CD4-positive, alpha-beta T cell treated with Interferon alpha-2 for 1 hour (primary cell): ENCODE data around the gene FCER1G.
A peak's percentile ranks its signal among the peaks of the same experiment; 100 is the strongest.

Experiments
- DNase-seq, 2 donors: peaks; one replicate each; pipeline ENCODE4 v3.0.0-alpha.2; 2020 to 2022

FCER1G gene

DNA sequence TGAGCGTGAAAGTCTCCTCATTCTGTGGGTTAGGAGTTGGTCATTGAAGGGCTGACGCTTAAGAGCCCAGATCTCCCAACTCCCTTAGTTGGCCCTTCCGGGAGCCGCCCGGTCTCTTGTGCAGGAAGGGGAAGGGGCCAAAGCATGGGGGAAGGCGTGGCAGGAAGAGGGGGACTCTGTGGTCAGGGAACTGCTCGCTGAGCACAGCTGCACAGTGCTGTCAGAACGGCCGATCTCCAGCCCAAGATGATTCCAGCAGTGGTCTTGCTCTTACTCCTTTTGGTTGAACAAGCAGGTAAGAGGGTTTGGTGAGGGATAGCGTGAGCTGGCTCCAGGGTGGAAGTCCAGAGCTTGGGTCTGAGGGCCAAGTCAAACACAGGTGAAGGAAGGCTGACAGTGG lies at the start of gene FCER1G:
TSS of gene FCER1G (plus strand) at position 220 of the 400 bp plus-strand sequence. CDS start at position 247, 27 bp downstream.
- peak in 1 of 2 donors; percentile 71 for DNase-seq

DNA sequence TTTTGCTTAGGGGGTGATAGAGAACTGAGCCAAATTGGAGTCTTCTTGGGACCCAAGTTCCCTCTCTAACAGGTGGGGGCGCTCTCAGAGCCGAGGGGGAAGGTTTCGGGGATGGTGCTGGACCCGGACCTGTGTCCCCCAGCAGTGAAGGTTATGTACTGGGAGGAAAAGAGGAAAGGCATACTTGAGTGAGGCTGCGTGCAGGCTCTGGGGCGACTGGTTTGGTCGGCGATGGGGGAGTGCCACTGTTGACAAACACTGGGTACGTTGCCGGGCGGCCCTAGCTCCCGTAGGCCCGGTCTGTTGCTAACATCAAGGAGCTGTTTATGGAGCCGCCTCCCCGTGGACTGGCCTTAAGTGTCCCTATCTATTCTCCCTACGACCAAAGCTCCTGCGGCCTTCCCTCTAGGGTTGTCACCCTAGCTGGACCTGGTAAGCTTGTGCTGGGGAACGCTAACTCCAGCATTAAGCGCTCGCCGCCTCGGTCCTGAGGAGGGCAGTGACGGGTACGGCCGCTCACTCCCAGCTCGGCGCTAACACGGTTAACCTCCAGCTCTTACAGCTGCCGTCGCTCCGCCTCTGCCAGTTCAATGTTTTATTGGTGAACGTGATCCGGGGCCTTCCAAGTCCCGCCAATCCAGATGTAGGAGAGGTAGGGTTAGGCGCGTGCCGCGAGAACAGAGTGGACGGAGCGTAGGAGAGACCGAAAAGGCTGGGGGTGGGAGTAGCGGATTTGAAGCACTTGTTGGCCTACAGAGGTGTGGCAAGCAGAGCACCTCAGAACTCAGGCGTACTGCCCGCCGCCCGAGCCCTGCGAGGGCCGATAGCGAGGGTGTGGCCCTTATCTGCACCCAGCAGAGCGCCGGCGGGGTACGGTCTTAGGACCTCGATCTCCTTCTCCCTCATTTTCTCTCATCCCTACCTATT lies 49.1 kb upstream of the FCER1G start, which contains the start of gene PPOX:
TSS of gene PPOX (plus strand) at position 685 of the 927 bp plus-strand sequence. CDS start 422 bp downstream, outside the sequence.
- peak; percentile 93 to 96 for DNase-seq

DNA sequence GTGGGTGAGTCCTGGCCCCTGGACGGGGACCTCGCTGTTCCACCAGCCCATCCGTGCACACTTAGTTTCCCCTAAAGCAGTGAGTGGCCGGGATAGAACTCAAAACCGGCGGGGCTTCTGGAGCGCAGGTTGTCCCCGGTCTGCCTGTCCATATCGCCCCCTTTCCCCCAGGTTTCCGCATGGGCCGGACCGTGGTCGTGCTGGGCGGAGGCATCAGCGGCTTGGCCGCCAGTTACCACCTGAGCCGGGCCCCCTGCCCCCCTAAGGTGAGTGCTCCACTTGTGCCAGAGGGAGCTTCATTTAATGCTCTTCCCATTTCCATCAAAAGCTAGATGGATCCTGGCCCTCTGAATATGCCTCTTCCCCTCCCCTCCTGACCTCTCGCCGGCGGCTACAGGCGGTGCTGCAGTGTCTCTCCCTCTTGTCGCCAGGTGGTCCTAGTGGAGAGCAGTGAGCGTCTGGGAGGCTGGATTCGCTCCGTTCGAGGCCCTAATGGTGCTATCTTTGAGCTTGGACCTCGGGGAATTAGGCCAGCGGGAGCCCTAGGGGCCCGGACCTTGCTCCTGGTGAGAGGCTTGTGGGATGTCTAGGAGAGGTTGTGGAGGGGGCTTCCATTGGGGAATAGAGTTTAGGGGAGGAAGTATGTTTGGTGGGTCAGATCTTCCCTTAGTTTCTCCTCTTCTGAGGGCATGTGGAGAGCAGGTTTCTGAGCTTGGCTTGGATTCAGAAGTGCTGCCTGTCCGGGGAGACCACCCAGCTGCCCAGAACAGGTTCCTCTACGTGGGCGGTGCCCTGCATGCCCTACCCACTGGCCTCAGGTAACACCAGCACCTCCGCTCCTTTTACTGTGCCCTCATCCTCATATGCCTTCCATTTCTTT lies 48.2 kb upstream of the FCER1G start:
- DNase-seq: no peak

DNA sequence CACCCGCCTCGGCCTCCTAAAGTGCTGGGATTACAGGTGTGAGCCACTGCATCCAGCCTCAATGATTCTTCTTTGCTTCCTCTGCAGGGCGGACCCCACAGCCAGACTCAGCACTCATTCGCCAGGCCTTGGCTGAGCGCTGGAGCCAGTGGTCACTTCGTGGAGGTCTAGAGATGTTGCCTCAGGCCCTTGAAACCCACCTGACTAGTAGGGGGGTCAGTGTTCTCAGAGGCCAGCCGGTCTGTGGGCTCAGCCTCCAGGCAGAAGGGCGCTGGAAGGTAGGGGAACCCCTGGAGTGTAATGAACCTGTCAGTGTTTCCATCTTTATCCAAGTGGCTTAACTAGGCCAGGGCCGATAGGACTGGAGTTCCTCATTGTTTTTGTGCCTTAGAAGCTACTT lies 46.2 kb upstream of the FCER1G start:
- no peak for DNase-seq

DNA sequence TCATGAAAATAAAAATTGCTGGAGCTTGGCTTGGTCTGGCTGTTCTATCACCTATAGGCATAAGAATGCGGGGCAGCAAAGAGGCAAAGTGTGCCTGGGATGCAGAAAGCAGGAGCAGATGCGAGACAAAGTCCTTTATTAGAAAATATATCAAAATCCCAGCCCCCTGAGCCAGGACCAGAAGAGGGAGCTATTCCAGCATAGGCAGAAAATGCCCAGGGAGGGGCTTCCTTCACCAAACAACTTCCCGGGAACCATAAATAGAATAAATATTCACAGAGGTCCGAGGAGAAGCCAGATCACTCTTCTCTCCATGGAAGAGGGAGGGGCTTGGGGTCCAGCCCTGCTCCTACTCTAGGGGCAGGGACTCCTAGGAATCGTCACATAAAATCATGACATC lies 43.9 kb upstream of the FCER1G start:
- DNase-seq: no peak

DNA sequence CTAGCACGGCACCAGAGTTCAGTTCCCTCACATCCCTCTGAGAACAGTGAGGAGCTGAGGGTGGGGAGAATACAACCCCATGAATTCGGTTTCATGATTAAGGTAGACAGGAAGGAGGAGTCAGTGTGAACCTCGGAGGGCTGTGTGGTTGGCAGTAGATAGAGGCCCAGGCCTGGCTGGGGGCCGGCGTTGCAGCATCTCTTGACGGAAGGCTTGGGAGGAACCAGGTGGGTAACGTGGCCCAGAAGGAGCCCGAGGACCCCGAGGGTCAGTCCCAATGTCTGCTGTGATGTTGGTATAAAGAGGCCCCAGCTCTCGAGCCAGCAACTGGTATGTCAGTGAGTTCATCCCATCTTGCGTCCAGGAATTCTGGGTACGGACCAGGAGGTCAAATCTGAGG lies 43.4 kb upstream of the FCER1G start:
- DNase-seq: no peak

DNA sequence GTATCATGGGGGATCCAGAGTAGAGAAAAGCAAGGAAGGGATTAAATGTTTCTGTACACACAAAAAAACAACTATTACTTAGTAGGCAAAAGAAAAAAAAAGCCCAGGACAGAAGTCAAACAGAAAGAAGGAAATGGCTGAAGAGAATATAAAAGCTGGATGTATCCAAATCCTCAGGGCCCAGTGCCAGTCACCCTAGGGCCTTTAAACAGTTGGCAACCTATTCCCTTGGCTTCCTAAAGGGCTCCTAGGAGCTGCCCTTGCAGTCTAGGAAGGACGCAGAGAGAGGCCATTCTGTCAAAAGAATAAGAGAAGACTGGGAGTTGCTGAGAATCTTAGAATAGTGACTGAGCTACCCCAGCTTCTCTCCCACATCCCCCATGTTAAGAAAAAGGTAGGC lies 42.7 kb upstream of the FCER1G start:
- no peak for DNase-seq

DNA sequence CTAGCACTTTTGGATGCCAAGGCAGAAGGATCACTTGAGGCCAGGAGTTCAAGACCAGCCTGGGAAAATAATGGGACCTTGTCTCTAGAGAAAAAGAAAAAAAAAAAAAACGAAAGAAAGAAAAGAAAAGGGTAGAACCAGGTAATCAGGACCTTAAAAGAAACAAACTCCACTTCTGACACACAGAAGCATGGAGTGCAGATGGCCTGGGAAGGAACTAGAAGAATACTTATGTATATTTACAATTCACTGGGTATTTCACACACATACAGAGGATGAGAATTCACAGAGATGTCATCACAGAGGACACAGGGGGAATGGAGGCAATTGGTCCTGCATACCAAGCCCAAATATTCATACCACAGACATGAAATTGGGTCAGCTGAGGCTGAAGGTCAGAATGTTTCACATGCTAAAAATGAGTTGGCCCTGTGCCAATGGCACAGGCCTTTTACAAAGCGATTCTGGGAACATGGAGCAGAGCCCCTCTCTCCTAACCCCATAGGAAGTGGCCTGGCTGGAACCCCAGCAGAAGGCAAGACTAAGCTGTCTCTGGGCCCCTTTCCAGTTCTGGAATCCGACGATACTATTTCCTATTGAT lies 42.2 kb upstream of the FCER1G start:
- DNase-seq: no peak

DNA sequence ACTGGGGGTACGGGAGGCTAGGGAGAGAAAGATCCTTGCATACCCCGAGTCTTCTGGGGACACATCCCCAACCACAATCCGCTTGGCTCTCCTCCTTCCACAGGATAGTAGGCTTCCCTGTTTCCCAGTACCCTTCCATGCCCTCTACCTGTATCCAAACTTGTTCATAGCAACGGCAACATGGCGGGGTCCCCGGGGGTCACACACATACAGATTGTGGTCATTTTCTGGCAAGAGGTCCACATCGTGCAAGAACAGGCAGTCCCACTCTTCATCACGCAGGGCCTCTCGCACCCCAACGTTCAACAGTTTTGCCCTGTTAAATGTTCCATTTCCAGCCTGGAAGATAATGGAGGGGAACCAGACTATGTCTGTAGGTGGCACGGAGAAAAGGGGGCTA lies 41.4 kb upstream of the FCER1G start:
- DNase-seq: no peak

DNA sequence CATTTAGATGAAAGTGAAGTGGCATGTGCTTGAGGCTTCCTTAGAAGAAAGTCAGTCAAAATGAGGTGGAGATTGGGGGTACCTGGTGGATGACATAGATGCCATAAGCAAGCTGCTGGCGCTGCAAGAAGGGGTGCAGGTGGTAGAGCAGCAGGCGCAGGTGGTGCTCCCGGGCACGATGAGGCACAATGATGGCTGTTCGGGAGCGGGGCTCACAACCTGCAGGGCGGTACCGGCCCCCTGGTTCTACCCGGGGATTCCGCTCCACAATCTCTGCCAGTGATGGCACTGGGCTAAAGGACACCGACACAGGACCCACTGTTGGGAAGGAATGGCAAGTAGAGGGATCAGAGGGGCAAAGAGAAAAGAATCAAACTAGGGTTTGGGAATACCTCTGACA lies 40.2 kb upstream of the FCER1G start:
- DNase-seq: no peak

DNA sequence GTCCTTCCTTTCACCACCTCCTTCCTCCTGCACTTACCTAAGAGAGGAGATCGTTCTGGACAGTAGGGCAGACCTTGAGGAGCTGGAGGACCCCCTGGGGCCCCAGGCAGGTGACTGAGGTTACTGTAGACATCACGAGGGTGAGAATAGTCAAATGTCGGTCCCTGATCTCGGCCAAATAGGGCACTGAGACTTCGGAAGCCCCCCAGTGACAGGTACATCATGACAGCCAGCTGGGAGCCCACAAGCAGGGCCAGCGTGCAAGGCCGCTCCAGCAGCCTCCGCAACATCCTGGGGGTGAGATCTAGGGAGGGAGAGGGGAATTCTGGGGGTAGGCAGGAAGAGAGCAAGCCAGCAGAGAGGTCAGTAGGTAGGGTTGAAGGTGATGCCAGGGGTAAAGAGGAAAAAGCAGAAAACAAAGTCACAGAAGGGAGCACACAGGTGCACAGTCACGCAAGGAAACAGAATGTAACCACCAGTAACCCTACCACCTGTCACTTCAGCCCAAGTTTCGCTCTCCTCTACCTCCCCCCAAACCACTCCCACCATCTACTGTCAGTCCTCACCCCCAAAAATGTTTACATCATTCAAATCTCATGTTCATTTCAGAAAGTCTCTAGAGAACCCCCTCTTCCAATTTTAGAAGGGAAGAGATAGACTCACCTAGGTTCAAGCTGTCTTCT lies 39.2 kb upstream of the FCER1G start:
- no peak for DNase-seq

DNA sequence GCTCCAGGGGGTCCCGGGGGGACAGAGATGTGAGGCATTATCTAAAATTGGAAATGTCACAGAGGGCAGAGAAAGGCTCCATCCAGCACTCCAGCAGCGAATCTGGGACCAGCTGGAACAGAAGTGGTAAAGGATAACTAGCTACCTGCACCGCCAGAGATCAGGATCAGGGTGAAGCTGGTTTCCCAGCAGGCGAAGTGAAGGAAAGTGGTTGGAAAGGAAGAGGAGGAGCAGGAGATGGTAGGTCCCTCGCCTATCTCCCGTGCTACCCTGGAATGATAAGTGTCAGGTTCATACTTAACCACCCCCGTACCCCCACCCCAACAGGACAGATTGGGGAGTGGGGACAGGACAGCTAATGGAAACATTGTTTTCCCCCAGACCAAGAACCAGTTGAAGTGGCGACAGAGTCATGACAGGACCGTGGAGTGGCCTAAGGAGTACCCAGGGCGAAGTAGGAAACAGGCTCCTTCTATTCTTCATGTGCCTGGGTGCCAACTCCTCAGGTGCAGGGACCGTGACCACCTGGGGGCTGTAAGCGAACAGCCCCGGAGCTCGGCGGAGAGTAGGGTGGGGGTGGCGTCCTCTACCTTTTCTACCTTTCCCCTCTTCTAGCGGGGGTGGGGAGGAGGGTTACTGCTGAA lies 38.5 kb upstream of the FCER1G start:
- no peak for DNase-seq

DNA sequence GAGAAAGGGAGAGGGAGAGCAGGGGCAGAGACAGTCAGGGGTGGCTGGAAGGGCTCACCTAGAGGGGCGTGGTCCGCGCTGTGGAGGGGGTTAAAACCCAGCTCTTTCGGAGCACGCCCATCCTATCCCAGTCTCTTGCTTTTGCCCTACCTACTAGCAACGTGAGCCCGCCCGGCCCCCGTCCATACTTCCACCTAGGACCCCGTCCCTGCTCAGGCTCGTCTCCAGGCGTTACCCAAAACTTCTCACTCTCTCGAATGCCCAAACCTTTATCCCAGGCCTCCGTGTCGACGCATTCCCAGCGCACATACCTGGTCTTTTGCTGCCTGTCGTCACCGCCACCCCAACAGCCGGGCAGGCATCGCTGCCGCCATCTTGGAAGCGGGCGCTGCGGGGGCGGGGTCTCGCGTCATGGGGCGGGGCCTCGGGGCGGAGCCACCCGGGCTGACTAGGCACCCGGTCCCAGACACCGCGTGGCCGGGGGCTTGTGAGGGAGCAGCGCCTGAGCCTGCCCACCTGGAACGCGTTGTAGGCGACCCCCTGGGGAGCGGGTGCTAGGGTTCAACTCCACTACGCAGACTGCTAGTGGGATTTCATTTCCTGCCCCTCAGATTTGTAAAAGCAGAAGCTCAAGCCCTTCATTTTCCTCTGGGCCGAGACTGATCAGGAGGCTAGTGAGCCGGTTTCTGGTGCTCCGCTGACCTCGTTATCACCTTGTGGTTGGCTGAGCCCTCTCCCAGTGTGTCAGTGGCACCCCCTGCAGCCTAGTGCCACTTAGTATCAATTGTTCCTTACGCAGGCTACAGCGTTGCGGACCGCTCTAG lies 37.8 kb upstream of the FCER1G start, which contains the start of gene B4GALT3:
TSS of gene B4GALT3 (minus strand) at position 396 of the 824 bp plus-strand sequence. CDS start 1,447 bp downstream, outside the sequence.
- peak; percentile 87 to 94 for DNase-seq

DNA sequence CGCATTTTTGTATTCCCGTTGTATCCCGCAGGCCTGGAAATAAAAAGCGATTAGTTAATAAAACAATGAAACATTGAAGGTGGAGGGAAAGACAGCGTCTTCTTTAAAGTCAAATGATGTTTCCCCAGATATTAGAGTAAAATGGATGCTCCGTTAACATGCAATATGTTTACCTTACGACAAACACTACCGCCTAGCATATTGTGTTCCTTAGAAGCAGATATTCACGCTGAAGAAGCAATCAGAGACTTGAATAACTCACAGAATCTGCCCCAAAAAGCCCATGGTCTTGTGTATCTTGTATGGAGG lies 37.2 kb upstream of the FCER1G start:
- no peak for DNase-seq

DNA sequence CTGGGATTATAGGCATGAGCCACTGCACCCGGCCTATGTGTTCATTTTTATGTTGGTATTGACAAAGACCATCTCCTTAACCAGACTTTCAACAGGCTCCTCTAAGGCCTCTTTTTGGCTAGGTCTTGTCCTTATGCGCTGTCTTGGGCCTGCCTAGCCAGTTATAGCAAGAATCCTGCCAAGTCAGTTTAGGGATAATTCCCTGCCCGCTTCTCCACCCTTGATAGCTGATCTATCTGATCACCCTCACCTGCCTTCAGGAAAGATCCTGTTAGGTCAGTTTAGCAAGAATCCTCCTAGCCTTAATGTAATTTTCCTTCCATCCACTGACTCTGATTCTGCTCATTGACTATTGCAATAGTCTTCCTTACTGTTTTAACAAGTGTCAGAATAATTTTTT lies 35.4 kb upstream of the FCER1G start:
- no peak for DNase-seq

DNA sequence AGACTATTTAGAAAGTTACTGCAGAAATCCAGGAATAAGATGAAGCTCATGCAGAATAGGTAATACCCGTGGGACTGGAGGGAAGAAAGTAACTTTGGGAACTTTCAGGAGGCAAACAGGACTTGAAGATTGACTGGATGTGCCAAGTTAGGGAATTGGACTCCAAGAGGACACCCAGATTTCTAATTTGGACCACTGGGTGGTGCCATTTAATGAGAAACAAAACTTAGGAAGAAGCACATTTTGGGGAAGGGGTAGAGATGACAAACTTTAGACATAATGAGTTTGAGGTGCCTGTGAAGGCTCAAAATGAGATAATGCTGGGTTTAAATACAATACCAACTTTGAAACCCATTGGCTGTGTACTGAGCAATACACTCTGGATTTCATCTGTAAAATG lies 34.5 kb upstream of the FCER1G start:
- DNase-seq: peak in 1 of 2 donors; percentile 39

DNA sequence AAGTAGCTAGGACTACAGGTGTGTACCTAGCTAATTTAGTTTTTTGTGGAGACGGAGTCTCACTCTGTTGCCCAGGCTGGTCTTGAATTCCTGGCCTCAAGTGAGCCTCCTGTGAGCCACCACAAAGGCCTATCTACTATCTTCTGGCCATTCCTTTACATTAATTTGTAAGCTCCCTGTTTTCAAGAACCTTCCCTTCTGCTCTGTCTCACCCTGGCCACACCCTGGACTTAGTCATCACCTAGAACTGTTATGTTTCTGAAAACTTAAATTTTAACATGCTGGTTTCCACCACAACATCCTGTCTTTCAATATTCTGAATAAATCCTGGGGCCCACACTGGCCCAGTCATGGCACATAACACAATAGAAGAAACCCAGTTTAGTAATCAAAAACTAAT lies 32.9 kb upstream of the FCER1G start:
- peak; percentile 62 to 78 for DNase-seq

DNA sequence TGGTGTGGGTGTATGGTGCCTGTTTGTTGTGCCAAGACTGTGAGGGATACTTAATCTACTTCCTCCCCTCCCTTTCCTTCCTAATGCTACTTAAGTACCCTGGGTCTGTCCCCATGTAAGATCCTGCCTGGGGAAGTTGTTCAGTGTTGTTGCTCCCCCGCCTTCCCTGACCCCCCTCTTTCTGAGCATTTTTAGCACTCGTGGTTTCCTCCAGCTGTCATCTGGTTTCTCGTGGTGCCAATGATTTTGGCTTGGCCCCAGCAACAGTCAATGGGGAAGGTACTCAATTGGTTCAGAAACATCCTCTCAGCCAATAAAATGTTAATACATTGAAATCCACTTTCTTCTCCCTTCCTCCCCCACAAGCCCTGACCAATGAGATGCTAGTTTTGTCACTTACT lies 29.8 kb upstream of the FCER1G start:
- peak; percentile 86 to 93 for DNase-seq

DNA sequence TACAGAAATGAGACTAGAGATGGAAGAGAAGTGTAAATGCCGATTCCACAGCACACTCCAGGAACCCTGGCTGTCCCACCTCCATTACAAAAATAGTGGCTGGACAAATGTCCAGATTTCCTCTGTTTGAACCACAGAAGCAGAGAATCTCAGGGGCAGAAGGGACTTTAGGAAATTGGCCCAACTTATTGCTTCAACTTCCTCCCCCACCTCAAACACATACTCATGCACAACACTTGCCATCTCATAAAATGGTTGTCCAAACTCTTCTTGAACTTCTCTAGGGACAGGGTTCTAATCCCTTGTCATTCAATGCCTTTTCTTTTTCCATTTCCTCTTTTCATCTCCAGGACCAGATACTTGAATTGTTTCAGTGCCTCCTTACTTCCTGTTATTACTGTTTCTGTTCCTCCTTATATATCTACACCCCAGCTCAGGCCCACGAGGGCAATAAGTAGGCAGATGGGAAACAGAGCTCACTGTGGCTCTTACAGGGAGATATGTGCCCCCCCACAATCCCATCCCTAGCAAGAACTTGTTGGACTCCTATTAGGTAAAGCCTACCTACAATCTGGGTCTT lies 29.3 kb upstream of the FCER1G start:
- DNase-seq: peak; percentile 35 to 42

DNA sequence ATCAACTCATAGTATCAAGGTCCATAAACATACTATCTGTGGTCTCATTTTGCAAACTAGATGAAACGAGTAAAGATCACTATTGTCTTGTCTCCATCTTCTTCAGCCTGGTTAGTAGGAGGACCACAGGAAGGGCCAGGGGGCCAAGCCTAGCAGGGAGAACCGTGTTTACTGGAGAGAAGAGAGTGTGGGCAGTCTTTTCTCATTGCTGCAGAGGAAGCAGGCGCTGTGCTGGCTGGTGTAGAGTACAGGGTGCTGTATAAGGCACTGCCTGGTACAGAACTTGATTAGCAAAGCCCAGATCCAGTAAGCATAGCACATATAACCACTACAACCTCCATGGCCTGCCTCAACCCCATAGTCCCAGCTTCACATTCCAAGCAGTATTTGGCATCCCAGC lies 27.8 kb upstream of the FCER1G start:
- DNase-seq: no peak

DNA sequence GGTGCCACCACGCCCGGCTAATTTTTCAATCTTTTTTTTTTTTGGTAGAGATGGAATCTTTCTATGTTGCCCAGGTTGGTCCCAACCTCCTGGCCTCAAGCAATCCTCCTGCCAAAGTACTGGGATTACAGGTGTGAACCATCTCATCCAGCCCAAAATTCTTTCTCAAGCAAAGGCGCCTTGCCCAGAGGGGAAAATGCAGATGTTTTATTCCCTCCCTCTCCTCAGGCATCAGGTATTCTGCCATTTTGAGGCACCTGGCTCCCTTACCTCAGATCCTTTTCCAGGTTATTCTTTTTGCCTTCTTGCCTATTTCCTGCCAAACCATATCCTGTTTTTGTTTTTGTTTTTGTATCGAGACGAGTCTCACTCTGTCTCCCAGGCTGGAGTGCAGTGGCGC lies 26.7 kb upstream of the FCER1G start:
- DNase-seq: no peak
